Upper lobe of right lung (tissue), 1 donor: ENCODE measurements around the gene ADAM30. TPM values are rescaled to one million over a fixed set of nuclear protein-coding genes. Genes with fewer than 3 reads are reported as not detected.

Experiments used
- ATAC-seq: fragments of 200-7000 bp; cut with Tn5 transposase; one replicate; pipeline ENCODE4 v1.9.1; 2020; ENCODE audit warnings: mild to moderate bottlenecking, moderate library complexity
- DNase-seq: peaks from one replicate; pipeline ENCODE4 v3.0.0-alpha.2; 2020
- H3K27ac ChIP-seq: fragments of 200-600 bp; one replicate; pipeline ENCODE4 v1.8.0; 2022
- H3K27me3 ChIP-seq: fragments of 200-600 bp; one replicate; pipeline ENCODE4 v1.8.0; 2022; ENCODE audit warnings: mild to moderate bottlenecking
- H3K36me3 ChIP-seq: fragments of 200-600 bp; one replicate; pipeline ENCODE4 v1.8.0; 2022
- H3K4me1 ChIP-seq: fragments of 200-600 bp; one replicate; pipeline ENCODE4 v1.8.0; 2022
- H3K4me3 ChIP-seq: fragments of 200-600 bp; one replicate; pipeline ENCODE4 v1.8.0; 2022; ENCODE audit warnings: mild to moderate bottlenecking
- H3K9me3 ChIP-seq: fragments of 200-600 bp; one replicate; pipeline ENCODE4 v1.8.0; 2022
- CTCF ChIP-seq: fragments of 200-600 bp; IDR thresholded peaks from one replicate; pipeline ENCODE4 v1.8.0; 2022; ENCODE audit warnings: antibody characterized with exemption
- intact Hi-C: fragments of 100-400 bp; cut with DNase I; formaldehyde crosslinking; loops from one replicate; pipeline ENCODE4 v1.11.0; 2022
- total RNA-seq: library from RNA; stranded (reverse); fragmentation: NEBNext Ultra II Directional; extraction: Animal tissue kit (Norgen Biotek cat#: 25700); gene quantifications from one replicate; pipeline ENCODE4 v1.2.1, GENCODE V29; 2021
- donor health status: DM: no; HTN: yes; CAD: no; lungs with severe emphysema.

The ADAM30 gene
- total RNA-seq, 1 donor from 2014 or later, result not detected

- H3K27me3 ChIP-seq, result no peaks in the 10 kb centered on the region
These were observed 10.8 kb upstream of the ADAM30 start for GRCh38 chr1:119906927-119907652.

GRCh38 chr1:119903443-119903835, 7.1 kb upstream of the ADAM30 start:
- H3K27ac ChIP-seq, result no peak overlapping the region
- TF ChIP-seq CTCF, result no peak
- no peaks in the 10 kb centered on the region for H3K36me3 ChIP-seq
- intact Hi-C loops, result no loop called here
- H3K27me3 ChIP-seq, result no peaks in the 10 kb centered on the region
- ATAC-seq (no peak), DNase-seq (no peak)
- H3K4me1 ChIP-seq, result no peaks in the 10 kb centered on the region
- H3K9me3 ChIP-seq, result no peaks in the 10 kb centered on the region
- no peak overlapping the region for H3K4me3 ChIP-seq

More at GRCh38 chr1:119906927-119907652, 10.8 kb upstream of the ADAM30 start:
- Histone ChIP-seq H3K4me1 (no peaks in the 10 kb centered on the region), H3K36me3 (no peaks in the 10 kb centered on the region), H3K9me3 (no peaks in the 10 kb centered on the region), H3K27ac (no peak overlapping the region), H3K4me3 (no peak overlapping the region)
- intact Hi-C loops, result no loop called here
- no peak for DNase-seq
- TF ChIP-seq CTCF, result no peak
- no peak for ATAC-seq

- DNase-seq (no peak), ATAC-seq (no peak)
- Histone ChIP-seq H3K27me3 (no peaks in the 10 kb centered on the region), H3K9me3 (no peaks in the 10 kb centered on the region), H3K36me3 (no peaks in the 10 kb centered on the region), H3K4me1 (no peaks in the 10 kb centered on the region), H3K4me3 (no peak overlapping the region), H3K27ac (no peak overlapping the region)
- intact Hi-C loops, result no loop called here
- no peak for TF ChIP-seq CTCF
These were observed 6.6 kb upstream of the ADAM30 start for GRCh38 chr1:119902775-119903442.

- Histone ChIP-seq H3K4me3 (no peak overlapping the region), H3K27ac (no peak overlapping the region), H3K36me3 (no peaks in the 10 kb centered on the region), H3K9me3 (no peaks in the 10 kb centered on the region), H3K27me3 (no peaks in the 10 kb centered on the region), H3K4me1 (no peaks in the 10 kb centered on the region)
- DNase-seq, result no peak
- no peak for ATAC-seq
- intact Hi-C loops, result no loop called here
- no peak for TF ChIP-seq CTCF
These were observed 2.8 kb upstream of the ADAM30 start for GRCh38 chr1:119898981-119899720.

- Histone ChIP-seq H3K4me3 (no peak overlapping the region), H3K4me1 (no peaks in the 10 kb centered on the region), H3K27ac (no peak overlapping the region), H3K9me3 (no peaks in the 10 kb centered on the region), H3K36me3 (no peaks in the 10 kb centered on the region), H3K27me3 (no peaks in the 10 kb centered on the region)
- intact Hi-C loops, result no loop called here
- ATAC-seq (no peak), DNase-seq (no peak)
- TF ChIP-seq CTCF, result no peak
These were observed 2.2 kb upstream of the ADAM30 start for GRCh38 chr1:119898530-119898929.
